Activated CD8-positive, alpha-beta T cell treated with anti-CD3 and anti-CD28 coated beads for 36 hours (primary cell): ENCODE data around the gene TEX261. TPM values are rescaled to one million over a fixed set of nuclear protein-coding genes. Genes with fewer than 3 reads are reported as not detected.
"Not testable (repeated sequence)": the region's sequence is repeated elsewhere in the genome, so short reads cannot be mapped to it uniquely, and the experiment has no call there.

Experiments used
- ATAC-seq: fragments of 200-7000 bp; cut with Tn5 transposase; one replicate; pipeline ENCODE4 v1.10.0; 2021; ENCODE audit warnings: mild to moderate bottlenecking, moderate library complexity
- CTCF ChIA-PET: fragments of 350-600 bp; sonication (Branson Sonifier 250); formaldehyde crosslinking; loops from one replicate; lab custom pipeline; 2021; ENCODE audit warnings: antibody characterized with exemption; lab: Charles Lee
- POLR2A ChIA-PET: fragments of 350-600 bp; sonication (Branson Sonifier 250); formaldehyde crosslinking; loops from one replicate; lab custom pipeline; 2021; ENCODE audit warnings: antibody characterized with exemption; lab: Charles Lee
- DNase-seq: peaks from one replicate; pipeline ENCODE4 v3.0.0-alpha.2; 2020
- H3K27ac Mint-ChIP-seq: one replicate; pipeline ENCODE4 v1.8.0; 2021; ENCODE audit warnings: mild to moderate bottlenecking, mixed read lengths
- H3K27me3 Mint-ChIP-seq: one replicate; pipeline ENCODE4 v1.8.0; 2021; ENCODE audit warnings: mixed read lengths
- H3K36me3 Mint-ChIP-seq: one replicate; pipeline ENCODE4 v1.8.0; 2021; ENCODE audit warnings: low read depth, mixed read lengths
- H3K4me1 Mint-ChIP-seq: one replicate; pipeline ENCODE4 v1.8.0; 2021; ENCODE audit warnings: low read depth, mixed read lengths
- H3K4me3 Mint-ChIP-seq: one replicate; pipeline ENCODE4 v1.8.0; 2021; ENCODE audit warnings: mild to moderate bottlenecking, moderate library complexity, mixed read lengths
- H3K9me3 Mint-ChIP-seq: one replicate; pipeline ENCODE4 v1.8.0; 2021; ENCODE audit warnings: mixed read lengths
- intact Hi-C: fragments of 100-400 bp; cut with micrococcal nuclease; formaldehyde crosslinking; loops from one replicate; pipeline ENCODE4 v1.10.0; 2022
- total RNA-seq, 2 experiments: library from RNA; stranded (reverse); gene quantifications; one replicate each; pipeline ENCODE4 v1.2.3, GENCODE V29; 2021
- TF ChIP-seq, protein P1 (sequence below): fragments of 200-600 bp; IDR thresholded peaks from one replicate; pipeline ENCODE4 v1.8.0; 2022; ENCODE audit warnings: antibody characterized with exemption, mild to moderate bottlenecking

Gene TEX261
- total RNA-seq, 2 experiments from 2014 or later: 38.8 to 39.9 TPM

DNA sequence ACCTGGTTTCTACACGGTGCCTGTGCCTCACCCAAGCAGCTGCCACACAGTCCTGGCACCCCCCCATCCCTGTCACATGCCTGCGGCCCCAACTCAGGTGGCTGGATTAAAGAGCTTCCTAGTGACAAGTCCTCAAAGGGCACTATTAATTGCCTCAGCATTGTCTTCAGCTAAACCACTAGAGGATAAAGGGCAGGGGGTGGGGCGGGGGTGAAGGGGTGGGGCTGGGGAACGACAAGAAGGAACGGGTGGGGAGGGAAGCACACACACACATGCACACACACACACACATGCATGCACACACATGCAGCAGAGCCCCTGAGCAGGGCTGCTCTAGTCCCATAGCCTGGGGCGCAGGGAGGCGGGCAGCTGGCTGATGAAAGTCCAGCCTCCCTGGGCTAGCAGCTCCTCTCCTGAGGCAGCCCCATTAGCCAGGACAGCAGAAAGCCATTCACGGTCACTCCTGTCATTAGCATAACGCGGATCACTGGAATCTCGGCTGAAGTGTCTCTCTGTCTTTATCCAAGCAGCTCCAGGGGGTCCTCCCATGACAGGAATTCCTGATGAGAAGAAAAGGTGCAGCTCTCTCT lies 7.4 kb upstream of the TEX261 start:
- TF ChIP-seq, protein P1, sequence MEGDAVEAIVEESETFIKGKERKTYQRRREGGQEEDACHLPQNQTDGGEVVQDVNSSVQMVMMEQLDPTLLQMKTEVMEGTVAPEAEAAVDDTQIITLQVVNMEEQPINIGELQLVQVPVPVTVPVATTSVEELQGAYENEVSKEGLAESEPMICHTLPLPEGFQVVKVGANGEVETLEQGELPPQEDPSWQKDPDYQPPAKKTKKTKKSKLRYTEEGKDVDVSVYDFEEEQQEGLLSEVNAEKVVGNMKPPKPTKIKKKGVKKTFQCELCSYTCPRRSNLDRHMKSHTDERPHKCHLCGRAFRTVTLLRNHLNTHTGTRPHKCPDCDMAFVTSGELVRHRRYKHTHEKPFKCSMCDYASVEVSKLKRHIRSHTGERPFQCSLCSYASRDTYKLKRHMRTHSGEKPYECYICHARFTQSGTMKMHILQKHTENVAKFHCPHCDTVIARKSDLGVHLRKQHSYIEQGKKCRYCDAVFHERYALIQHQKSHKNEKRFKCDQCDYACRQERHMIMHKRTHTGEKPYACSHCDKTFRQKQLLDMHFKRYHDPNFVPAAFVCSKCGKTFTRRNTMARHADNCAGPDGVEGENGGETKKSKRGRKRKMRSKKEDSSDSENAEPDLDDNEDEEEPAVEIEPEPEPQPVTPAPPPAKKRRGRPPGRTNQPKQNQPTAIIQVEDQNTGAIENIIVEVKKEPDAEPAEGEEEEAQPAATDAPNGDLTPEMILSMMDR: no peak
- Mint-ChIP-seq H3K27me3 (peaks cover 3% of the 10 kb centered on the region), H3K4me3 (no peak overlapping the region), H3K36me3 (no peaks in the 10 kb centered on the region), H3K27ac (no peak overlapping the region), H3K9me3 (no peaks in the 10 kb centered on the region), H3K4me1 (peaks cover 15% of the 10 kb centered on the region)
- intact Hi-C loops: no loop called here
- ChIA-PET CTCF (interaction anchor here (1.0 to 4.0 kb wide), 19 partner anchors 8 to 213 kb away, joined by 3 to 53 read pairs (median 4); partner anchors contain the start of gene MPHOSPH10), POLR2A (interaction anchor here (0.5 kb wide), 1 partner anchor 132 kb away, joined by 3 read pairs; no protein-coding TSS in a partner anchor)
- no peak for ATAC-seq
- no peak for DNase-seq

DNA sequence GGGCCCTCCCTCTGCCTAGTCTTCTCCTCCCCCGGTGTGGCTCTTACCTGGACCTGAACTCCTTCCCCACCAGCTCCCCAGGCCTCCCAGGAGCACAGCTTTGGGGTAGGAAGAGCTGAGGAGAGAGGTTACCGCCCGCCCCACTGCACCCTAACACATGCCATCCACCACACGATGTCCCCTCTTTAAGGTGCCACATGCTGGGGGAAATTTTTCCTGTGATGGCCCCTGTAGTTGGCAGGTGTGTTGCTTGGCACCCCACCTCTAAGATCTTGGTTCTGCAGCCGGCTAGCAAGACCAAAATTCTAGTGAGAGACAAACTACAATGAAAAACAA lies 6.9 kb upstream of the TEX261 start:
- TF ChIP-seq, protein P1: no peak
- Mint-ChIP-seq H3K36me3 (no peaks in the 10 kb centered on the region), H3K4me1 (peaks cover 15% of the 10 kb centered on the region), H3K27ac (no peak overlapping the region), H3K4me3 (no peak overlapping the region), H3K27me3 (peaks cover 3% of the 10 kb centered on the region), H3K9me3 (no peaks in the 10 kb centered on the region)
- intact Hi-C loops: no loop called here
- POLR2A ChIA-PET: interaction anchor here (0.6 kb wide), 2 partner anchors 9 to 1779 kb away, joined by 3 to 5 read pairs; no protein-coding TSS in a partner anchor
- ATAC-seq: no peak
- CTCF ChIA-PET: interaction anchor here (0.7 to 4.0 kb wide), 22 partner anchors 8 to 212 kb away, joined by 3 to 53 read pairs (median 4); partner anchors contain the start of genes ANKRD53 and MPHOSPH10
- DNase-seq: no peak

DNA sequence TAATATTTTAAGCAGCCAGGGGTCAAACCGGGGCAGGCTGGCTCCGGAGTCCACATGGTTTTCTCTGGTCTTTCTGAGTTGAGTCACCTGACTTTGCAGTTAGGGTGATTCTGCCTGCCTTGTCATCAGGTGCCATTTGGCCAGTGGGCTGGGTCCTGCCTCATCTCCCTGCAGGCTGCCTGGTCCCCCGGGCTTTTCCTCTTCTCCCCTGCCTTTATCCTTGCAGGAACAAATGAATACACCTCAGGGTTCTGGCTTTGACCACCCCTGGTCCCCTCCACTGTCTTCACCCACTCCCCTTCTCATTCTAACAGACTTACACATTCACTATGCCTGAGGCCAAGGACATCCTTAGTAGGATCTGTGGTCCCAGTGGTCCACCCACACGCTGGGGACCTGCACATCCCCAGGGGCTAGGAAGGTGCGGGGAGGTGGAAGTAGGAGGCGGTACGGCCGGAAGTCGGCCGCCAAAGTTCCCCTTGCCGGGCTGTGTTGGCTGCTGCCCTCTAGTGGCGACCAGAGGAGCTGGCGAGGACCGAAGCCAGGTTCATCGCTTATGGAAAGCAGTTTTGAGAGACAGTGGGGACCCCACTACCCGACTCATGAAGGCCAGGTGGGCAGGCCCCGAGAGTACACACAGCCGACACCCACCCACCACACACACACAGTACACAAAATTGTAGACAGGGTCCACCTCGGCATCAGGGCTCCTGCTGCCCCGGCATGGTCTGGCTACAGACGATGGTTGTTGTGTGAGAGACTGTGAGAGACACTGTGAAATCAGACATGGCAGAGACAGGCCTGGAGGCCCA lies 6.3 kb upstream of the TEX261 start:
- TF ChIP-seq, protein P1: peak; percentile 89
- H3K27ac Mint-ChIP-seq: peak overlapping the region; percentile 79
- ATAC-seq (peak; percentile 96), DNase-seq (peak; percentile 86)
- peaks cover 16% of the 10 kb centered on the region for H3K4me1 Mint-ChIP-seq
- no peaks in the 10 kb centered on the region for H3K9me3 Mint-ChIP-seq
- intact Hi-C loops: no loop called here
- H3K27me3 Mint-ChIP-seq: peaks cover 3% of the 10 kb centered on the region
- CTCF ChIA-PET: interaction anchor here (0.7 to 4.0 kb wide), 21 partner anchors 8 to 151 kb away, joined by 3 to 53 read pairs (median 5); partner anchors contain the start of genes ANKRD53 and MPHOSPH10
- H3K36me3 Mint-ChIP-seq: no peaks in the 10 kb centered on the region
- H3K4me3 Mint-ChIP-seq: peak overlapping the region; percentile 72
- POLR2A ChIA-PET: interaction anchor here (0.6 kb wide), 2 partner anchors 10 to 1780 kb away, joined by 3 to 5 read pairs; no protein-coding TSS in a partner anchor

GRCh38 chr2:70999931-71000330 lies 5.3 kb upstream of the TEX261 start:
- POLR2A ChIA-PET, H3K27ac Mint-ChIP-seq, ATAC-seq, H3K4me3 Mint-ChIP-seq, intact Hi-C loops, H3K27me3 Mint-ChIP-seq, DNase-seq, H3K9me3 Mint-ChIP-seq, H3K36me3 Mint-ChIP-seq: not testable (repeated sequence)
- peaks cover 21% of the 10 kb centered on the region for H3K4me1 Mint-ChIP-seq
- CTCF ChIA-PET: interaction anchor here (0.9 to 4.0 kb wide), 4 partner anchors 15 to 52 kb away, joined by 4 to 53 read pairs (median 24); no protein-coding TSS in a partner anchor

DNA sequence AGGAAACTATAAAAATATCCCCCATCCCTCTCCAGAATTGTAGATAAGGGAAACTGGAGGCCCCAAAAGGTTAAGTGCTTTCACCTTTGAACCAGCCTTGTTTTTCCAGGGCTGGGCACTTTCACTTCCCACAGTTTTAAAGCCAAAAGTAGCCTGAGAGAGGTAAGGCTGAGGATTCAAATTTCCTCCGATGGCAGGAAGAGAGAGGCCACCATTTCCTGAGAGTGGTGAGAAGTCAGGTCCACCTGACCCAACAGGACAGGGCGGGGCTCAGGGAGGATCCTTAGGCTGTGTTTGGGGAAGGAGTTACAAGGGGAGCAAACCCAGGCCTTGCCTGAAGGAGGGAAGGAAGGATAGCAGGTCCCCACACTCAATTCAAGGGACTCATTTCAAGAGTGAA lies 4.7 kb upstream of the TEX261 start:
- peaks cover 3% of the 10 kb centered on the region for H3K27me3 Mint-ChIP-seq
- no peaks in the 10 kb centered on the region for H3K9me3 Mint-ChIP-seq
- POLR2A ChIA-PET: no interaction called here
- CTCF ChIA-PET: interaction anchor here (3.6 to 4.0 kb wide), 3 partner anchors 14 to 34 kb away, joined by 14 to 53 read pairs (median 39); no protein-coding TSS in a partner anchor
- no peak overlapping the region for H3K27ac Mint-ChIP-seq
- DNase-seq (no peak), ATAC-seq (no peak)
- no peak overlapping the region for H3K4me3 Mint-ChIP-seq
- H3K36me3 Mint-ChIP-seq: no peaks in the 10 kb centered on the region
- TF ChIP-seq, protein P1: no peak
- intact Hi-C loops: no loop called here
- H3K4me1 Mint-ChIP-seq: peaks cover 21% of the 10 kb centered on the region

GRCh38 chr2:70998885-70999284 lies 4.2 kb upstream of the TEX261 start:
- not testable (repeated sequence) for H3K27ac Mint-ChIP-seq

More at GRCh38 chr2:70998885-70999284, 4.2 kb upstream of the TEX261 start:
- H3K27me3 Mint-ChIP-seq, DNase-seq, H3K4me3 Mint-ChIP-seq, H3K36me3 Mint-ChIP-seq, ATAC-seq, H3K9me3 Mint-ChIP-seq, intact Hi-C loops: not testable (repeated sequence)
- CTCF ChIA-PET: interaction anchor here (3.6 kb wide), 1 partner anchor 14 kb away, joined by 14 read pairs; no protein-coding TSS in a partner anchor
- H3K4me1 Mint-ChIP-seq: peaks cover 22% of the 10 kb centered on the region
- POLR2A ChIA-PET: interaction anchor here (0.8 kb wide), 1 partner anchor 34 kb away, joined by 3 read pairs; no protein-coding TSS in a partner anchor
